ENCODE data around the gene CYB5A.

CYB5A gene

GRCh38 chr18:74248189-74248588 is 43.6 kb downstream of the CYB5A start:
- no peak for DNase-seq (ENCODE audit: low read depth in 2 of 2)

- no peak for DNase-seq (ENCODE audit: low read depth in 2 of 2)
These were observed 47.2 kb downstream of the CYB5A start for GRCh38 chr18:74244554-74244953.

DNA sequence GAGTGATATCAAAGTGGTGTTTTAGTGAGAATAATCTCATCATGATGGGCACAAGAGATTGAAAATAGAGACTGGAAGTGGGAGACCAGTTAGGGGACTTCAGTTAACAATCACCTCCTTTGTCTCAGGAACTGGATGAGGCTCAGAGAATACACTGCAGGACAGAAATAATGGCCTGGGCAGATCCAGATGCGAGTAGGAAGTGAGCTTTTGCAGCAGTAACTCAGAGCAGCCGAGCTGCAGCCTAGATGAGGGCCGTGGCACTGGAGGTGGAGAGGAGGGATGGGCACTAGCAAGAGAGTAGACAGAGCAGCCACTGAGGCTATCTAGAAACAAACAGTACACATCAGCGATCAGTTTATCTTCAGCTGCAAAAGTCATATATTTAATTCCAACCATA is 48.6 kb downstream of the CYB5A start:
- DNase-seq (ENCODE audit: low read depth in 2 of 2): no peak

DNA sequence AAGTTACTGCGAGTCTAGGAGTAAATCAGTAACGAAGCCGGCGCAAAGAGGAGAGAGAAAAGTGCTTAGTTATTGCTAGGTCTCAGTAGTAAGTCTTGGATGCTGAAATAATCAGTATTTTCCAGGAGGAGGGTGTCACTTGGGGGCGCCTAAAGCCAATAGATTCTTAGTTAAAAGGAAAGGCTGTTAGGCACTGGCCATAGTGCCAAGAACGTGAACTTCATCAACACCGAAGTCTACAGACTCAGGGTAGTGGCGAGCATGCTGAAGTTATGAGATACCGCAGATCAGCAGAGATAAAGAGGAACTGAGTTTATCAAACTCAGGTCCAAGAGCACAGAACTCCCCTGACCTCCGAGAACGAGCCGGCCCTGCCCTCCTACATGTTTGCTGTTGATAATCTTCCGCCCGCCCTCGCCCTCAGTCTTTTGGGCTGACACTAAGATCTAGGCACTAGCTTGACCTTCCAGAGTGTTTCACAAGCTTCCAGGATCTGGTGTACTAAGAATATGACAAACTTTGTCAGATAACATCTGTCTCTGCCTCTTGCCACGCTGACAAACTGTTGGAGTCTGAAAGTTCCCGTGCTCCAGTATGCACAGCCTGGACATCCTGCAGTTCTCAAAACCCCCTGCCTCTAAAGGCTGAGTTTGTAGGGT is 49.2 kb downstream of the CYB5A start:
- no peak for DNase-seq (ENCODE audit: low read depth in 2 of 2)

DNA sequence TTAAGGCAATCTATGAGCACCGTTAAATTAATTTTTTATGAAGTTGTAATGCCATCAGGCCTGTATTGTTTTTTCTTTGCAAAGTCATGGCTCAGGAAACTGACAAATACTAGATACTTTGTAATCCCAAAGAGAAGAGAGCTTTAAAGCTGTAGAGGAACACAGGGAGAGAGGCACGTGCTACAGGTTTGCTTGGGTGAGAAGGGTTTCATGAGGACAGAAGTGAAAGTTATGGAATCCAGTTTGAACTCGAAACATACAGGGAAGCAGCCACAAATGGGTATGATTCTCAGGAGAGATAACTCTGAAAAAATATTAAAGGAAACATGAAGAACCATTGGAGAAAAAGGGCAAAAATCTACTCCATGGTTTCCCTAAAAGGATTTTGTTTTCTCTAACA is 49.8 kb downstream of the CYB5A start:
- DNase-seq (ENCODE audit: low read depth in 2 of 2): no peak

GRCh38 chr18:74241426-74241825 is 50.3 kb downstream of the CYB5A start:
- no peak for DNase-seq (ENCODE audit: low read depth in 2 of 2)

GRCh38 chr18:74239567-74239966 is 52.2 kb downstream of the CYB5A start:
- no peak for DNase-seq (ENCODE audit: low read depth in 2 of 2)

- no peak for DNase-seq (ENCODE audit: low read depth in 2 of 2)
These were observed 57.2 kb downstream of the CYB5A start for GRCh38 chr18:74234326-74235171.

DNA sequence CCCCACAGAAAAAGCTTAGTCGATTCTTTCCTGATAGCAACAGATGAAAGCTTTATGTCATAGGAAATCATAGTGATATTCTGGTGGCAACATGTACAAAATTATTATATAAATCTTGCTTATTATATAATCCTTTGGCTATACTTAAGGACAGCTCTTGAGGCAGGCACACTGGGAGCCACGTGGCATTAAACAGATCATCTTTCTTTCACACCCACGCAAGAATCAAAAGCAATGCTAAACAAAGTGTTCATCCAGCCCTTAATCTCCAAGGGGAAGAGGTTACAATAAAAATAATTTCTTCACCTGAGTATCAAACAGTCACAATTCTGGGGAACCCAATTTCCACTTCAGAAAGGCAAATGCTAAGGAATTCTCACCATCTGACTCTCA is 57.8 kb downstream of the CYB5A start:
- no peak for DNase-seq (ENCODE audit: low read depth in 2 of 2)

DNA sequence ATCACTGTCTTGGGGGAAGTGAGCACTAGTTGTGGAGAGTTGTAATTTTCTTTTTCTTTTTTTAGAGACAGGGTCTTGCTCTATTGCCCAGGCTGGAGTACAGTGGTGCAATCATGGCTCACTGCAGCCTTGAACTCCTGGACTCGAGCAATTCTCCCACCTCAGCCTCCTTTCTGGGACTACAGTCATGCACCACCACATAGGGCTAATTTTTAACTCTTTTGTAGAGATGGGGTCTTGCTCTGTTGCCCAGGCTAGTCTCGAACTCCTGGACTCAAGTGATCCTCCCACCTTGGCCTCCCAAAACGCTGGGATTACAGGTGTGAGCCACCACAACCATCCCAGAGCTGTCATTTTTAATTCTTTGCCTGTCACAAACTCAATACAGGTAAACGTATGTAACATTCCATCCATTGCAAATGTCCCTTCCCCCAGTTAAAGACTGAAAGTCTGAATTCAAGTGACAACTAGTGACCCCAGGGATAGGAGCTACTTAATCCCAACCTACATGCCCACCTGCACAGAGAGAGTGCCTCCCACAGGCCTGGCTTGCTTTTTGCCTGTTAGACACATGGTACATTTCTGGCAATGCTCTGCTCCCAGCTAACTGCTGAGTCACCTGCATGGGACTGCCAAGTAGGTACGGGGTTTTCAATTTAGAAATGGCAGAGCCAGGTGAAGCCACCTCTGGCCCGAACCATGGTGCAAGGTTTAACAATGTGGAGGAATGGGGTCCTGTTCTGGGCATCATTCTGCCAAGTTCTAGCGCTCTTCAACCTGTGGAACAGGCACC is 60.6 kb downstream of the CYB5A start:
- no peak for DNase-seq (ENCODE audit: low read depth in 2 of 2)

GRCh38 chr18:74229891-74230290 is 61.9 kb downstream of the CYB5A start:
- no peak for DNase-seq (ENCODE audit: low read depth in 2 of 2)

- no peak for DNase-seq (ENCODE audit: low read depth in 2 of 2)
These were observed 62.8 kb downstream of the CYB5A start for GRCh38 chr18:74229005-74229404.

GRCh38 chr18:74228312-74228711 is 63.5 kb downstream of the CYB5A start:
- DNase-seq (ENCODE audit: low read depth in 2 of 2): no peak

GRCh38 chr18:74226666-74227065 is 65.1 kb downstream of the CYB5A start:
- DNase-seq (ENCODE audit: low read depth in 2 of 2): no peak

DNA sequence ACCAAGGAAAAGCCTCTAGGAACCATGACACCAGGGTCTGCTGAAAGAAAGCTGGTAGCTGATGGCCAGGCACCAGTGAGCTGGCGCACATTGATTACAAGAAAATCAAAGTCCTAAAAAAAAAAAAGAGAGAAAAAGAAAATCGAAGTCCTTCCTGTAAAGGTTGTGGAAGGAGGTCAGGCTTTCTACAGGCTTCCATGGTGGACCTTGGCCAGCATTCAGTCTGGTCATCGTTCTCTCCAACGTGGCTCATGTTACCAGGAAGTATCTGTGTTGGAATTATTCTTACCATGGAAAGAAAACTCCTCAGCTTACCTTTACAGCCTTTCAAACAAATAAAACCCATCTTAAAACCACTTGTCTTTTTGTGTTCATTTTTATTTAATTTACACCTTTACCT is 65.6 kb downstream of the CYB5A start:
- DNase-seq (ENCODE audit: low read depth in 2 of 2): no peak

DNA sequence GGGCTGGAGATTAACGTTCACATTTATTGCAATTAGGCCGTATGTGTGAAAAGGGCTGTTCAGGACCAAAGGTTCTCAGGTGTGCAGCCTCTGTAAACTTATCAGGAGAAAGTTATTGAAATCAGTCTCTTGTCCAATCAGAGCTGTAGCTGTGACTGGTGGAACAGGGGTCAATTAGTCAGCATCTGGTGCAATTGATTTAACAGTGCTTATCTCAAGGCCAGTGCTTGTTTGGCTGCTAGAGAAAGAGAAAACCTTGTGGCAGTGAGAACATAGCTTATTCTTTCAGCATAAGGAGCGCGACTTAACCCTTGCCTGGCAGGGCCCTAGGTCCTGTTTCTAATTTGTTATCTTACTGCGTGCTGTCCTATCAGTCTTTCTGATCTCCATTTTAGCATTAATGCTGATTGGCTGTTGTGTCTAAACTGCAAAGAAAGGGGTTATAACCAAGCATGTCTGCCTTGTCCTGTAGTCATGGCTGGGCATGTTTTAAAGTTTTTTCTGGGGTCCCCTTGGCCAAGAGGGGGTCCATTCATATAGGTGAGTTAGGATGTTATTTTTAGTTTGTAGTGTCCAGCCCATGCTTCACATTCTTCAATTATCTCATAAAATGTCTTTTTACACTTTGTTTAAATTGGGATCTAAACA is 66.4 kb downstream of the CYB5A start:
- DNase-seq (ENCODE audit: low read depth in 2 of 2): no peak

GRCh38 chr18:74222710-74223494 is 68.9 kb downstream of the CYB5A start:
- no peak for DNase-seq (ENCODE audit: low read depth in 2 of 2)

DNA sequence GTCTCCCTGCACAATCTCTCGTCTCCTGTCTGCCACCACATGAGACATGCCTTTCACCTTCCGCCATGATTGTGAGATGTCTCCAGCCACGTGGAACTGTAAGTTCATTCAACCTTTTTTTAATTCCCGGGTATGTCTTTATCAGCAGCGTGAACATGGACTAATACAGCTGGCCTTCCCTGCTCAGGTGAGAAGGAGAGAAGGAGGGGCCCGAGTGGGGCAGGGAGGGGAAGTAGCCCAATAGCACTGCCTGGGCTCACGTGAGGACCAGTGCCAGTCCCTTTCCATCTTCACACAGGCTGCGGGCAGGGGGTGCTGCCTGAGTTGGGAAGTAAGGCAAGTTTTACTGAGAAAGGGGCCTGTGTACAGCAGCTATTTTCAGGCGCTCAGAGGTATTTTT is 70.7 kb downstream of the CYB5A start:
- DNase-seq (ENCODE audit: low read depth in 2 of 2): no peak

- no peak for DNase-seq (ENCODE audit: low read depth in 2 of 2)
These were observed 72.7 kb downstream of the CYB5A start for GRCh38 chr18:74219056-74219455.

- DNase-seq (ENCODE audit: low read depth in 2 of 2): no peak
These were observed 74.2 kb downstream of the CYB5A start for GRCh38 chr18:74217476-74218143.

DNA sequence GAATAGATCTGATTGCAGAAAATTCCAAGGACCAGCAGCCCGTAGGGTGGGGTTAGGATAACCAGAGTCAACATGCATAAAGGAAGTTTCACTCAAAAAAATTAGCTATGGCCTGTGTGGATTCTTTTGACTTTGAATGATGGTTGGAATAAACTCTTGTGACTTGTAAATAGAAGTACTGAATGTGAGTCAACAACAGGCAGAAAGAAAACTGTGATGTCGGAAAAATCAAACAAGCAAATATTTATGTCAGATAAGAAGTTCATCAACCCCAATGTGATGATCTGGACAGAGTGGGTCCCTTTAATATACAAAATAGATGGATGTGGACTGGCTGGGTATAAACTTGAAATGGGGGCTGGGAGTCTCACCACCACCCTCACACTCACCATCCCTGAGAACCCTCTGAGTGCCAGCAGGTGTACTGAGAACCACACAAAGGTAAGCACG is 75.1 kb downstream of the CYB5A start:
- DNase-seq (ENCODE audit: low read depth in 2 of 2): no peak

All from stimulated activated CD8-positive, alpha-beta memory T cell treated with anti-CD3 and anti-CD28 coated beads, Interleukin-15, amount 100 ng/mL, for 4 hours (primary cell).